ENCODE measurements around the gene CRIP2. TPM values are rescaled to one million over a fixed set of nuclear protein-coding genes. Genes with fewer than 3 reads are reported as not detected.

The CRIP2 gene
- polyA plus RNA-seq, 1 donor (not counting 4 experiments of a cell fraction or from before 2014, with no cell fraction given), result 4.8 TPM

GRCh38 chr14:105478398-105479251 is 4.0 kb downstream of the CRIP2 start:
- no peaks in the 10 kb centered on the region for H3K9me3 ChIP-seq (ENCODE audit: control insufficient read depth, low read depth, low read length)
- H3K79me2 ChIP-seq (ENCODE audit: control insufficient read depth, insufficient read depth, low read length), result no peaks in the 10 kb centered on the region
- no peaks in the 10 kb centered on the region for H3K9me1 ChIP-seq (ENCODE audit: control insufficient read depth, extremely low read depth, insufficient read depth, low read length)
- H2AFZ ChIP-seq (ENCODE audit: control insufficient read depth, low read length), result no peak overlapping the region
- no peak overlapping the region for H3K27ac ChIP-seq (ENCODE audit: control insufficient read depth, insufficient read depth, low read length)
- DNase-seq (ENCODE audit: low read depth, low spot score) (no peak), FAIRE-seq (no peak)
- H3K9ac ChIP-seq (ENCODE audit: control insufficient read depth, extremely low read depth, insufficient read depth, low read length), result no peak overlapping the region
- H4K20me1 ChIP-seq (ENCODE audit: control insufficient read depth, extremely low read depth, insufficient read depth, low read length), result peaks cover under 1% of the 10 kb centered on the region
- H3K36me3 ChIP-seq (ENCODE audit: control insufficient read depth in 2 of 2, extremely low read depth in 1 of 2, insufficient read depth in 2 of 2, low read length in 2 of 2), result no peaks in the 10 kb centered on the region
- no peak overlapping the region for H3K4me3 ChIP-seq (ENCODE audit: control insufficient read depth in 2 of 3, extremely low read depth in 1 of 3, insufficient read depth in 2 of 3, low read depth in 1 of 3, low read length in 3 of 3)
- H3K27me3 ChIP-seq (ENCODE audit: control insufficient read depth, extremely low read depth, insufficient read depth, low read length), result peaks cover 17% of the 10 kb centered on the region
- TF ChIP-seq EZH2 (IDR thresholded peaks at IDR 0.05; ENCODE audit: low read length), result peak; percentile 41
- no peak for TF ChIP-seq CTCF (optimal IDR thresholded peaks at IDR 0.05 in 1 of 3, IDR thresholded peaks at IDR 0.05 in 1 of 3, conservative IDR thresholded peaks at IDR 0.05 in 1 of 3; ENCODE audit: extremely low read depth in 1 of 3, insufficient read depth in 2 of 3, low read length in 3 of 3)
- dilution Hi-C loops (cut with MboI; ENCODE audit: extremely low pct_ligation_motif_present, low sequenced_read_pairs), result no loop called here
- H3K4me1 ChIP-seq (ENCODE audit: control insufficient read depth, extremely low read depth, insufficient read depth, low read length), result peaks cover 41% of the 10 kb centered on the region
- H3K4me2 ChIP-seq (ENCODE audit: control insufficient read depth, extremely low read depth, insufficient read depth, low read depth, low read length), result no peak overlapping the region

- peaks cover 17% of the 10 kb centered on the region for H3K27me3 ChIP-seq (ENCODE audit: control insufficient read depth, extremely low read depth, insufficient read depth, low read length)
- H2AFZ ChIP-seq (ENCODE audit: control insufficient read depth, low read length), result no peak overlapping the region
- H4K20me1 ChIP-seq (ENCODE audit: control insufficient read depth, extremely low read depth, insufficient read depth, low read length), result no peaks in the 10 kb centered on the region
- no peaks in the 10 kb centered on the region for H3K9me1 ChIP-seq (ENCODE audit: control insufficient read depth, extremely low read depth, insufficient read depth, low read length)
- no peak for FAIRE-seq
- TF ChIP-seq CTCF (optimal IDR thresholded peaks at IDR 0.05 in 1 of 3, IDR thresholded peaks at IDR 0.05 in 1 of 3, conservative IDR thresholded peaks at IDR 0.05 in 1 of 3; ENCODE audit: extremely low read depth in 1 of 3, insufficient read depth in 2 of 3, low read length in 3 of 3) (no peak), EZH2 (IDR thresholded peaks at IDR 0.05; ENCODE audit: low read length) (no peak)
- no peaks in the 10 kb centered on the region for H3K36me3 ChIP-seq (ENCODE audit: control insufficient read depth in 2 of 2, extremely low read depth in 1 of 2, insufficient read depth in 2 of 2, low read length in 2 of 2)
- no peak overlapping the region for H3K4me3 ChIP-seq (ENCODE audit: control insufficient read depth in 2 of 3, extremely low read depth in 1 of 3, insufficient read depth in 2 of 3, low read depth in 1 of 3, low read length in 3 of 3)
- H3K9me3 ChIP-seq (ENCODE audit: control insufficient read depth, low read depth, low read length), result no peaks in the 10 kb centered on the region
- DNase-seq (ENCODE audit: low read depth, low spot score), result no peak
- no peak overlapping the region for H3K4me2 ChIP-seq (ENCODE audit: control insufficient read depth, extremely low read depth, insufficient read depth, low read depth, low read length)
- no peak overlapping the region for H3K27ac ChIP-seq (ENCODE audit: control insufficient read depth, insufficient read depth, low read length)
- no peaks in the 10 kb centered on the region for H3K79me2 ChIP-seq (ENCODE audit: control insufficient read depth, insufficient read depth, low read length)
- dilution Hi-C loops (cut with MboI; ENCODE audit: extremely low pct_ligation_motif_present, low sequenced_read_pairs), result no loop called here
- no peak overlapping the region for H3K9ac ChIP-seq (ENCODE audit: control insufficient read depth, extremely low read depth, insufficient read depth, low read length)
- H3K4me1 ChIP-seq (ENCODE audit: control insufficient read depth, extremely low read depth, insufficient read depth, low read length), result peaks cover 41% of the 10 kb centered on the region
These were observed 5.0 kb downstream of the CRIP2 start for GRCh38 chr14:105479431-105480158.

Measured in keratinocyte (primary cell).